ENCODE data around the gene LTBP1. TPM values are rescaled to one million over a fixed set of nuclear protein-coding genes. Genes with fewer than 3 reads are reported as not detected.

The LTBP1 gene
- total RNA-seq, 1 donor from 2014 or later, result 29.7 TPM

GRCh38 chr2:33371304-33372090, 424.7 kb downstream of the LTBP1 start:
- Histone ChIP-seq H2AFZ (ENCODE audit: low read depth, low read length) (no peak overlapping the region), H3K9me3 (ENCODE audit: insufficient read depth, low read depth, low read length) (no peaks in the 10 kb centered on the region), H3K27me3 (ENCODE audit: insufficient read depth, low read length) (no peaks in the 10 kb centered on the region), H4K20me1 (ENCODE audit: insufficient read depth, low read length) (no peaks in the 10 kb centered on the region), H3K4me1 (ENCODE audit: insufficient read depth, low read length) (peaks cover 3% of the 10 kb centered on the region), H3K4me2 (ENCODE audit: low read length) (no peak overlapping the region), H3K79me2 (ENCODE audit: insufficient read depth, low read length) (no peaks in the 10 kb centered on the region), H3K4me3 (ENCODE audit: insufficient read depth, low read depth, low read length) (no peak overlapping the region), H3K27ac (ENCODE audit: low read depth, low read length) (no peak overlapping the region), H3K36me3 (ENCODE audit: insufficient read depth, low read length) (peaks cover 7% of the 10 kb centered on the region), H3K9ac (ENCODE audit: low read length) (no peak overlapping the region)
- Mint-ChIP-seq H3K27ac (ENCODE audit: unreplicated experiment) (no peak overlapping the region), H3K36me3 (ENCODE audit: low read depth, unreplicated experiment) (no peaks in the 10 kb centered on the region), H3K4me1 (ENCODE audit: low read depth, unreplicated experiment) (no peaks in the 10 kb centered on the region), H3K4me3 (ENCODE audit: unreplicated experiment) (no peak overlapping the region), H3K27me3 (ENCODE audit: low read depth, unreplicated experiment) (no peaks in the 10 kb centered on the region), H3K9me3 (ENCODE audit: unreplicated experiment) (no peaks in the 10 kb centered on the region)
- DNase-seq (ENCODE audit: low read depth), result no peak
- TF ChIP-seq EZH2 (IDR thresholded peaks at IDR 0.05; ENCODE audit: insufficient read depth, low read length) (no peak), CTCF (IDR thresholded peaks at IDR 0.05; ENCODE audit: insufficient read depth, low read depth, low read length) (no peak)
- no peak for FAIRE-seq

GRCh38 chr2:33372940-33373553, 426.3 kb downstream of the LTBP1 start:
- no peak overlapping the region for H3K27ac ChIP-seq (ENCODE audit: low read depth, low read length)
- DNase-seq (ENCODE audit: low read depth), result peak; percentile 19
- no peaks in the 10 kb centered on the region for H3K27me3 ChIP-seq (ENCODE audit: insufficient read depth, low read length)
- no peak for FAIRE-seq
- no peak overlapping the region for H3K9ac ChIP-seq (ENCODE audit: low read length)
- no peaks in the 10 kb centered on the region for H3K4me1 ChIP-seq (ENCODE audit: insufficient read depth, low read length)
- H2AFZ ChIP-seq (ENCODE audit: low read depth, low read length), result no peak overlapping the region
- H3K4me3 ChIP-seq (ENCODE audit: insufficient read depth, low read depth, low read length), result no peak overlapping the region
- Mint-ChIP-seq H3K27me3 (ENCODE audit: low read depth, unreplicated experiment) (no peaks in the 10 kb centered on the region), H3K9me3 (ENCODE audit: unreplicated experiment) (no peaks in the 10 kb centered on the region), H3K4me1 (ENCODE audit: low read depth, unreplicated experiment) (no peaks in the 10 kb centered on the region), H3K27ac (ENCODE audit: unreplicated experiment) (no peak overlapping the region), H3K4me3 (ENCODE audit: unreplicated experiment) (no peak overlapping the region), H3K36me3 (ENCODE audit: low read depth, unreplicated experiment) (no peaks in the 10 kb centered on the region)
- H3K9me3 ChIP-seq (ENCODE audit: insufficient read depth, low read depth, low read length), result no peaks in the 10 kb centered on the region
- peaks cover 10% of the 10 kb centered on the region for H3K36me3 ChIP-seq (ENCODE audit: insufficient read depth, low read length)
- TF ChIP-seq CTCF (IDR thresholded peaks at IDR 0.05; ENCODE audit: insufficient read depth, low read depth, low read length) (peak; percentile 81), EZH2 (IDR thresholded peaks at IDR 0.05; ENCODE audit: insufficient read depth, low read length) (no peak)
- no peaks in the 10 kb centered on the region for H3K79me2 ChIP-seq (ENCODE audit: insufficient read depth, low read length)
- no peaks in the 10 kb centered on the region for H4K20me1 ChIP-seq (ENCODE audit: insufficient read depth, low read length)
- H3K4me2 ChIP-seq (ENCODE audit: low read length), result no peak overlapping the region

- Histone ChIP-seq H4K20me1 (ENCODE audit: insufficient read depth, low read length) (no peaks in the 10 kb centered on the region), H3K27ac (ENCODE audit: low read depth, low read length) (no peak overlapping the region), H2AFZ (ENCODE audit: low read depth, low read length) (no peak overlapping the region), H3K36me3 (ENCODE audit: insufficient read depth, low read length) (peaks cover 10% of the 10 kb centered on the region), H3K27me3 (ENCODE audit: insufficient read depth, low read length) (no peaks in the 10 kb centered on the region), H3K9ac (ENCODE audit: low read length) (no peak overlapping the region), H3K4me1 (ENCODE audit: insufficient read depth, low read length) (peaks cover 5% of the 10 kb centered on the region), H3K4me3 (ENCODE audit: insufficient read depth, low read depth, low read length) (no peak overlapping the region), H3K4me2 (ENCODE audit: low read length) (no peak overlapping the region), H3K9me3 (ENCODE audit: insufficient read depth, low read depth, low read length) (no peaks in the 10 kb centered on the region), H3K79me2 (ENCODE audit: insufficient read depth, low read length) (no peaks in the 10 kb centered on the region)
- H3K9me3 Mint-ChIP-seq (ENCODE audit: unreplicated experiment), result no peaks in the 10 kb centered on the region
- H3K27me3 Mint-ChIP-seq (ENCODE audit: low read depth, unreplicated experiment), result no peaks in the 10 kb centered on the region
- FAIRE-seq, result peak; percentile 55
- no peak overlapping the region for H3K27ac Mint-ChIP-seq (ENCODE audit: unreplicated experiment)
- H3K4me3 Mint-ChIP-seq (ENCODE audit: unreplicated experiment), result no peak overlapping the region
- DNase-seq (ENCODE audit: low read depth), result peak; percentile 63
- no peaks in the 10 kb centered on the region for H3K4me1 Mint-ChIP-seq (ENCODE audit: low read depth, unreplicated experiment)
- no peaks in the 10 kb centered on the region for H3K36me3 Mint-ChIP-seq (ENCODE audit: low read depth, unreplicated experiment)
- no peak for TF ChIP-seq CTCF (IDR thresholded peaks at IDR 0.05; ENCODE audit: insufficient read depth, low read depth, low read length)
- no peak for TF ChIP-seq EZH2 (IDR thresholded peaks at IDR 0.05; ENCODE audit: insufficient read depth, low read length)
These were observed 427.2 kb downstream of the LTBP1 start for GRCh38 chr2:33373986-33374385.

Data from astrocyte (in vitro differentiated cells and primary cell).